GM21381 (cell line): ENCODE measurements around the gene AFM.
A peak's percentile ranks its signal among the peaks of the same experiment; 100 is the strongest.

Experiments used
- ATAC-seq: cut with Tn5 transposase; IDR thresholded peaks from one replicate; pipeline ENCODE4 v1.9.1; 2021; ENCODE audit warnings: mild to moderate bottlenecking, moderate library complexity; ENCODE audit not compliant: unreplicated experiment

AFM gene

GRCh38 chr4:73481358-73481757 lies at the start of gene AFM:
Gene AFM (plus strand): TSS chr4:73481745. CDS start chr4:73481776, 31 bp downstream.
- ATAC-seq, result no peak

GRCh38 chr4:73431813-73432168 lies 49.8 kb upstream of the AFM start:
- ATAC-seq, result no peak

GRCh38 chr4:73432169-73433000 lies 49.2 kb upstream of the AFM start:
- ATAC-seq, result no peak

GRCh38 chr4:73433140-73433539 lies 48.4 kb upstream of the AFM start:
- ATAC-seq, result no peak

GRCh38 chr4:73434311-73434710 lies 47.2 kb upstream of the AFM start:
- peak; percentile 62 for ATAC-seq

- ATAC-seq, result no peak
Observed at GRCh38 chr4:73435984-73436383, 45.6 kb upstream of the AFM start, which contains the start of gene AFP. Gene AFP (plus strand): TSS chr4:73436221. CDS start chr4:73436263, 42 bp downstream.

- no peak for ATAC-seq
Observed at GRCh38 chr4:73436674-73437557, 44.6 kb upstream of the AFM start.

- no peak for ATAC-seq
Observed at GRCh38 chr4:73437558-73437956, 44.0 kb upstream of the AFM start.

GRCh38 chr4:73438048-73438447 lies 43.5 kb upstream of the AFM start:
- no peak for ATAC-seq

- no peak for ATAC-seq
Observed at GRCh38 chr4:73438582-73439215, 42.8 kb upstream of the AFM start.

GRCh38 chr4:73439445-73439844 lies 42.1 kb upstream of the AFM start:
- no peak for ATAC-seq

- ATAC-seq, result no peak
Observed at GRCh38 chr4:73439991-73440390, 41.6 kb upstream of the AFM start.

- ATAC-seq, result no peak
Observed at GRCh38 chr4:73440653-73441052, 40.9 kb upstream of the AFM start.

- ATAC-seq, result no peak
Observed at GRCh38 chr4:73442275-73442674, 39.3 kb upstream of the AFM start.

GRCh38 chr4:73443224-73443623 lies 38.3 kb upstream of the AFM start:
- ATAC-seq, result no peak

GRCh38 chr4:73445383-73446335 lies 35.9 kb upstream of the AFM start:
- ATAC-seq, result no peak

- ATAC-seq, result peak; percentile 99
Observed at GRCh38 chr4:73446336-73446938, 35.1 kb upstream of the AFM start.

- no peak for ATAC-seq
Observed at GRCh38 chr4:73447671-73448070, 33.9 kb upstream of the AFM start.

- ATAC-seq, result no peak
Observed at GRCh38 chr4:73448448-73449203, 32.9 kb upstream of the AFM start.
